Middle frontal gyrus (tissue), 1 donor: ENCODE measurements around the gene CCDC80.
A peak's percentile ranks its signal among the peaks of the same experiment; 100 is the strongest.
"Not testable (repeated sequence)": the region's sequence is repeated elsewhere in the genome, so short reads cannot be mapped to it uniquely, and the experiment has no call there.

ENCODE experiments used
- DNase-seq: peaks from one replicate; pipeline ENCODE4 v3.0.0-alpha.2; 2015; ENCODE audit warnings: low spot score; ENCODE audit errors: extremely low spot score

Gene CCDC80

DNA sequence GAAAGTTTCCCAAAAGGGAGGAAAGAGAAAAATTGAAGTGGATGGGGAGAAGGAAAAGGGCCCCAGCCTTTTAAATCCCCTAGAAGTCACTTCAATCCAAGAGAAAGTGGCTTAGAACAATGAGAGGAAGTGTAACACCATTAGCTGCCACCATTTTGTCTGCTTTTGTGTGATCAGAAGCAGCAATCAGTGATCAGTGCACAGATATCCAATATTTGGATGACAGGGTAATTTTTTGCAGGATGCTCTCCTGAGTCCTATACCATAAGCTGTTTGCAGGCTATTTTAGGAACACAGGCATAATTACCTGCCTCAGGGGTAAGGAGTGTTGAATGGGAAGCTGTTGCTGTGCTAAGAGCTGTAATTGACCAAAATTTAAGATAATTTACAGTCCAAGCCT, 47.7 kb downstream of the CCDC80 start:
- DNase-seq = no peak

DNA sequence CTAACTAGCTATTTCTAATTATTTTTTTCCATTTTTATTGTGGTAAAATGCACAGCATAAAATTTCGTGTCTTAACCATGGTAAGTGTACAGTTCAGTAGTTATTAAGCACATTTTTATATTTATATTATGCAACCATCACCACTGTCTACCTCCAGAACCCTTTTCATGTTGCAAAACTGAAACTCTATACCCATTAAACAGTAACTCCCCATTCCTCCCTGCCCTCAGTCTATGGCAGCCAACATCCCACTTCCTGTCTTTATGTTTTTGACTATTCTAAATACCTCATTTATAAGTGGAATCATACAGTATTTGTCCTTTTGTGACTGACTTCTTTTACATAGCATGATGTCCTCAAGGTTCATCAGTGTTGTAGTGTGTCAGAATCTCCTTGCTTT, 53.6 kb downstream of the CCDC80 start:
- no peak for DNase-seq

DNA sequence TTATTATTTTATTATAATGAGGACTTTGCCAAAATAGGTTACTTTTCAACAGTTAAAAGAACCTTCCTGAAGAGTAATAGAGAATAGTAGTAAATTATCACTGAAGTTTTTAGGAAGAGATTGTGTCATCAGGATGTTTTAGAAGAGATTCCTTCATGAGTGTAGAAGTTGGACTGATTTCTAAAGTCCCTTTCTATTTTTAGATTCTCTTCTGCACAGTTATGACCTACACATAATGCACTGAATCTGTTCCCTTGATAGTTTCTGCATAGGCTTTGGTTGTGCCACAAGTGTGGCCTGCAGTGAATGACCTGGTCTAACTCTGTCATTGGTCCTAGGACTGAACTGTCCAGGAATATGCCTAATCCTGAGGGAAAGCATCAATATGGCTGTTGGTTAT, 55.2 kb downstream of the CCDC80 start:
- no peak for DNase-seq

DNA sequence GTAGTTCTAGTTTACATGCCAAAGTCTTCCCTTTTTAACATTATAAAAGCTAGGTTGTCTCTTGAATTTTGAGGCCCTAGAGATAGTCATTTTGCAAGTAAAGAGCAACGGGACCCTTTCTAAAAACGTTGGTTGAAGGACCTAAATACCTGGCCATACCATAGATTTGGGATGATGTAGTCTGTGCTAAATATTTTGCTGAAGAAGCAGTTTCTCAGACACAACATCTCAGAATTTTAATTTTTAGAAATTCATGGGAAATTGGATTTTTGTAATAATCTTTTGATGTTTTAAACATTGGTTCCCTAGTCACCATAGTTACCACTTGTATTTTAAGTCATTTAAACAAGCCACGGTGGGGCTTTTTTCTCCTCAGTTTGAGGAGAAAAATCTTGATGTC, 57.8 kb downstream of the CCDC80 start:
- DNase-seq = no peak

DNA sequence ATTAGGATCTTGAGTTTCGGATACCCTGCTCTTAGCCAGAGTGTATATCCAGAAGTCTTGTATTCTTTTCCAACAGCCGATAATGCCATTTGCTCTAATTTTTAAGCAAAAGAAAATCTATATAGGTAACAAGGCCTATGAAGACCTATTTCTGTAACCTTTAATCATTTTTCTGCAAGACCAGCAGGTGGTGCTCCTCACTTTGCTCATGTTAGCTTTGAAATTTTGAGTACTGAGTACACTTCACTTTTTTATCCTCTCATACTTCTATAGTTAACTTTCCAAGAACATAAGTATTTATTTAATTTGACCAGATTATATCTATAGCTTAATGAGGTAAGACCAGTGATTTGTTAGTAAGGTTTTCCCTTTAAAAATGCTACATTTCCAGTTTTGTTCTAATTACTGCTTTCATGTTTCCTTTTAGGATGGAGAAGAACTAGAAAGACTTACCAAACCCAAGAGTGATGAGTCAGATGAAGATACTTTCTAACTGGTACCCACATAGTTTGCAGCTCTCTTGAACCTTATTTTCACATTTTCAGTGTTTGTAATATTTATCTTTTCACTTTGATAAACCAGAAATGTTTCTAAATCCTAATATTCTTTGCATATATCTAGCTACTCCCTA, 58.6 kb downstream of the CCDC80 start:
- DNase-seq = no peak

DNA sequence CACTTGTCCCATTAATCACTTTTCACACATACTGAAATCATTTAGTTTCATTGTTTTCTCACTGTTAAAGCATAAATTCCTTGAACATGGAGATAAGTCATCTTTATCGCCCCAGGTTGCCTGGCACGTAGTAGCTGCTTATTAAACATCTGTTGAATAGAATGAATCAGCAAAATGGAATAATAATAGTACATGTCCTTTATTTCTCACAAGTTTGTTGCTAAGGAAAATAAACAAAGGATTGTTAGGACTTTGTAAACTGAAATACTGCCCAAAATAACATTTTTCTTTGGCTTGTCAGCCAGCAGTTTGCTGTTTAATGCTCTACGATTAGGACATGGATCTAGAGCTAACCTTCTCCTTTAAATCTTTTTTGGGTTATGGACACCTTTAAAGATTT, 61.2 kb downstream of the CCDC80 start:
- DNase-seq = no peak

DNA sequence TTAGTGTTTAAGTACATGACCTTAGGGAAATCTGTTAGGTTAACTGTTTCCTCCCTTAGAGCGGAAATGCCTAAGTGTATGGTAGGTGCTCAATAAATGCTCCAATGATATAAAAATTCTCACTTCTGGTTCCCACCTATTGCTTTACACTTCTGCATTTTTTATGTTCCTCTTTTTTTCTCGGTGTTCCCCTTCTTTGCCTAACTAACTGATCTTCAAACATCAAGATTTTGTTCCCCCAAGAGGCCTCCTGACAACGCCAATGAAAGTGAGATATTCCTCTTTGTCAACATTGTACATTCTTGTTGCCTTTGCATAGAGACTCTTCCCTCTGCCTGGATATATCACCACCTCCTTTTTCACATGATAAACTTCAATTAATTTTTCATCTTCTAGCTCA, 61.7 kb downstream of the CCDC80 start:
- DNase-seq = no peak

DNA sequence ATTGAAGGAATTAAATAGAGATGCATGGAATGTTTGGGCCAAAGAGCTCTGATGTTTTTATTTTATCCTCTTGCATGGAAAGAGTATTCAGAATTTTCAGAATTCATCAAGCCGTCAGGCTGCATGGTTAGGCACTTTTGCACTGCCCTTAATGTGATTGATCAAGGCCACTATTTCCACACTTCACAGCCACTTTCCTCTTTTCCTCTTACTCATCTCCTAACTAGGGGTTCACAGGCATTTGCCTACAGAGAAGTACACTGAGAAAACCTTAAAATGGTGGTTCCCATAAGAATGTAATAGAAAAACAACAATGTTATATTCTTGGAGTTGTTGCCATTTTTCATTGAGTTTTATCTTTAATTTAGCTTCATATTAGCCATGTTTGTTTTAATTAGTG, 68.2 kb downstream of the CCDC80 start:
- no peak for DNase-seq

DNA sequence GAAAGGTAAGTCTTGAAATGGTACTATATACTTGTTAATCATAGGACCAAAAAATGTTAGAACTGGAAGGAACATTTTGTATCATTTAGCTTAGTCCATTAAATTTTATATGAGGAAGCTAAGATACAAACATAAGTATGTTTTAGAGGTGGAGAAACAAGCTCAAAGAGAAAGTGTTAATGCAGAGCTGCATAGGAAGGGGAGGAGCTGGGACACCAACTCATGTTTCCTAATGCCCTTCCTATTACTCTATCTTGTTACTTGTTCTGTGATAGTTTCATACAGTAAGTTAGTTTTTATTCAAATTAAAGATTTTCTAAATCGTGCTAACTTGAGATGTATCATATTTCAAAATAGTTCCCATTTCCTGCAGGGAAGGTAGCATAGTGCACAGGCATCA, 71.7 kb downstream of the CCDC80 start:
- no peak for DNase-seq

DNA sequence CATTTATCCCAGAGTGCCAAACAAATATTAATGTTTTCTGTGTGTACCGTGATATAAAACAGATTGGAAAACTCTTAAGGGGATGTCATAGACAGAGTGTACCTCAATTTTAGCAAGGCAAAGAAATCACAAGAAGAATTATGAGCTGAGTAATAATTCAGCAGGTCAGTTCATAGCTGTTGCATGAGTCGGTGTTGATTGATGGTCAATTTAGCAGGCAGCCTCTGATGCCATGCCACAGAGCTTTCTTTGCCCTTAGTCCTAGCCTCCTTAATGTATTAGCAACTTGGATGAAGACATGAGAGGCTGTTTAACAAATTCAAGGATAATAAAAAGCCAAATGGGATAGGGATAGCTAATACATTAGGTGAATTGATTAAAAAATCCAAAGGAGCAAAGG, 72.3 kb downstream of the CCDC80 start:
- no peak for DNase-seq

DNA sequence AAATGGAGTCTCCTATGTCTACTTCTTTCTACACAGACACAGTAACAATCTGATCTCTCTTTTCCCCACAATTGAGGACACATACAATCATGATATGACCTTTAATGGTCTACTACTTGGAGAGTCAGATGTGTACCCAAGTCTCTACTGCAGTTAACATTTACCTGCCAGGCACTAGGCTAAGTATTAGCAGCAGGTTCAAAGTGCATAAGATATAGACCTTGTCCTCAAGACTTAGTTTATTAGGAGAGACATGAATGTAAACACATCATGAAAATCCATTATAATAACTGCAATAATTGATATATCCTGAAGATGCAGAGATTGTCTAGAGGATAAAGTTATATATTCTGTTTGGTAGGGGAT, 76.0 kb downstream of the CCDC80 start:
- DNase-seq = no peak

DNA sequence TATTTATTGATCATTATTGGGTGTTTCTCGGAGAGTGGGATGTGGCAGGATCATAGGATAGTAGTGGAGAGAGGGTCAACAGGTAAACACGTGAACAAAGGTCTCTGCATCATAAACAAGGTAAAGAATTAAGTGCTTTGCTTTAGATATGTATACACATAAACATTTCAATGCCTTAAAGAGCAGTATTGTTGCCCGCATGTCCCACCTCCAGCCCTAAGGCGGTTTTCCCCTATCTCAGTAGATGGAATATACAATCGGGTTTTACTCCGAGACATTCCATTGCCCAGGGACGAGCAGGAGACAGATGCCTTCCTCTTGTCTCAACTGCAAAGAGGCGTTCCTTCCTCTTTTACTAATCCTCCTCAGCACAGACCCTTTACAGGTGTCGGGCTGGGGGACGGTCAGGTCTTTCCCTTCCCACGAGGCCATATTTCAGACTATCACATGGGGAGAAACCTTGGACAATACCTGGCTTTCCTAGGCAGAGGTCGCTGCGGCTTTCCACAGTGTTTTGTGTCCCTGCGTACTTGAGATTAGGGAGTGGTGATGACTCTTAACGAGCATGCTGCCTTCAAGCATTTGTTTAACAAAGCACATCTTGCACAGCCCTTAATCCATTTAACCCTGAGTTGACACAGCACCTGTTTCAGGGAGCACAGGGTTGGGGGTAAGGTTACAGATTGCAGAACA, 76.5 kb downstream of the CCDC80 start:
- DNase-seq = not testable (repeated sequence)

DNA sequence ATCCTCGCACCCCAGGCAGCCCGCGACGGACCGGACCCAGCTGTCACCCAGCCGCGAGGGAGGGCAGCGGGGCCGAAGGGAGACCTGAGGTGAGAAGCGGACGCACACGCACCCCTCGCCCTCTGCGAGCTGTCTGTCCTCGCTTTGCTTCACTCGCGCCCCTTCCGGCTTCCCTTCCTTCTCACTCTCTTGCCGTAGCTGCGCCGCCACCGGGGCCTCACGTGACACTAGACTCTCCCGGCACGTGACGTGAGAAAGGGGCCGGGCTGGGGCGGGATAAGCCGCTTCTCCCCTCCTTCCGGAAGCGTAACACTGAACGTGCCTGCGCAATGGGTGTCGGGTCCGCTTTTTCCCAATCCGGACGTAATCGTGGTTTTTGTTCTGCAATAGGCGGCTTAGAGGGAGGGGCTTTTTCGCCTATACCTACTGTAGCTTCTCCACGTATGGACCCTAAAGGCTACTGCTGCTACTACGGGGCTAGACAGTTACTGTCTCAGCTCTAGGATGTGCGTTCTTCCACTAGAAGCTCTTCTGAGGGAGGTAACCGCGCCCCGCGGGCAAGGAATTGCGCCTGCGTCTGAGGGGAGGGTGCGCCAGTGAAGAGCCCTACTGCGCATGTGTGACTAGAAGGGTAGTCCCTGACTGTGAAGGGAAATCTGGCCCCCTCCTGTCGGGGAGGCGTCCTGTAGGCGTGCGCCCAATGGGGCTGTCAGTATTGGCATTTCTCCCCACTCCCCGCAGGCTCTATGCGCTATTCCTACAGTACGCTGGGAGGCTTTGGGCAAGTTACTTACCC, 79.0 kb downstream of the CCDC80 start, which contains the start of the genes ATG3 and SLC35A5:
ATG3 (minus strand) TSS at position 229 of the 796 bp plus-strand sequence. CDS start 434 bp downstream, outside the sequence.
SLC35A5 (plus strand) TSS at position 312 of the 796 bp plus-strand sequence. CDS start 1,359 bp downstream, outside the sequence.
- peak; percentile 97 for DNase-seq

DNA sequence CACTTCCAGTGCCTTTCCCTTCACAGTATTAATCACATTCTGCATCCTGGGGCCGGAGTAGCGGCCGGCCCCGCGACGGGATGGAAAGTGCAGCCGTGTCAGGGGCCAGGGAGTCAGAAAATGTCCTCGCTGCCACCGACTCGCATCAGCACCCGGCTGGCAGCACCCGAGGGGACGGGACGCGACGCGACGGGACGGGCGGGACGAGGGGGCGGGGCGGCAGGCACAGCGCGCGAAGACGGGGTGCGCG, 79.5 kb downstream of the CCDC80 start:
- no peak for DNase-seq

DNA sequence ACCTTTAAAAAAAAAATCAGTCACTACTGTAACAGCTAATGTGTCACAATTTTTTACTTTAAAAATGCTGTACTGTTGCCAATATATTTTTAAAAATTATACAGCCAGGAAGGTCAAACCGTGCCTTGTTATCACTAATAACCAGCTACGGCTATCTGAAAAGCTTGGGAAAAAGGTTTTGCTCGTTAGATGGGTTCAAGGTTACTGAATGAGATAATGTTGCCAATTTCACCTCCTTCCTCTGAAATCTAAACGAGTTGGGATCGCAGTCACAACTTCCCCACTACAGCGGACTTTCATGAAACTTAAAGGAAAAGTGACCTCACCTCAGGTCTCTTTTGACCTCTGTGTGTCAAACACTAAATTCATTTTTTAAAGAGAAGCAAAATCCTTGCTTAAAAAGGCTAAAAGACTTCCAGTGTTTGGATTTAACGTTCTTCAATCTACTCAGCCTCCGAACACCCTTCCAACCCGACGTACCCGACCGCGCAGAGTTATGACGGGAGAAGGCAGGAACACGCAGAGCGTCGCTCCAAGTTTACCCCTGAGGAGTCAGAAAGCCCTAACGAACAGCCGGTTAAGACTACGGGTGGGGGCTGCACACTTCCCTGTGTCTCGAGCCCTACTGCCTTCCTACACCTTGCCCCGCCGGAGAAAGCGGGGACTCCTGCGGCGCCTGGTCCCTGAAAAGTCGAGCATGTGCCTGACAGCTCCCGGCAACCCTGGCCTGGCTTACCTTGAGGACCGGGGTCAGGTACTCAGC, 80.0 kb downstream of the CCDC80 start:
- DNase-seq = no peak

DNA sequence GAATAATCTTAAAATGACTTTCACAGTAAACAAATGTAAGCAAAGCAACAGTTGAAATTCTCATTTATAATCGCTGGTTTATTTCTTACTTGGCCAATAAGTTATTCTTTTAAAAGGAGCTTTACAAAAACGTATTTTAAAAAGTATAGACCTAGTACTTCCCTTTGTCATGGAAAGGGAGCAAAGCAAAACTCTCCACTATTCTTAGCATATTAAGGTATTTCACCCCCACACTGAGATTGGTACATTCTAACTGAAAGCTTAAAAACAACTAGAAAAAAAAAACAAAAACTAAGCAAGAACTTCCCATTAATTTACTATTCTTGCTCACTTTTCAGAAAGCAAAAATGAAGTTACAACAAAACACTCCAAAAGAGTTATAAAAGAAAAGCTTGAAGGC, 80.6 kb downstream of the CCDC80 start:
- no peak for DNase-seq

DNA sequence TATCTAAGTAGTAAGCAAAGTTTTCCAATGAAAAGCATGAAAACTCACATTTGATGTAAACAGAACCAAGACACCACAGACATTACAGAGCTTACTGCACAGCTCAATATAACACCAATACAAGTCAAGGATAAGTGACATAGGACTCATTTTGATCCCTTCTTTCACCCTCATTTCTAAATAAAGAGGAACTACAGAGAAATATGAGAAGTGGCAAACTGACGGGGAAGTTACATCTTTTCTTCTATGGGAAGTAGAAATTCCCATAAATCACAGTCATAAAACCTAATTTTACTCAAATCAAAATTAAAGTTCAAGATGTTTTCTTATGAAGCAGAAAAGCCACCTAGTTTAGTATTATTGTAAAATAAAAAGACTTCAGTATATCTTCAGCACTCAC, 83.0 kb downstream of the CCDC80 start:
- DNase-seq = no peak

DNA sequence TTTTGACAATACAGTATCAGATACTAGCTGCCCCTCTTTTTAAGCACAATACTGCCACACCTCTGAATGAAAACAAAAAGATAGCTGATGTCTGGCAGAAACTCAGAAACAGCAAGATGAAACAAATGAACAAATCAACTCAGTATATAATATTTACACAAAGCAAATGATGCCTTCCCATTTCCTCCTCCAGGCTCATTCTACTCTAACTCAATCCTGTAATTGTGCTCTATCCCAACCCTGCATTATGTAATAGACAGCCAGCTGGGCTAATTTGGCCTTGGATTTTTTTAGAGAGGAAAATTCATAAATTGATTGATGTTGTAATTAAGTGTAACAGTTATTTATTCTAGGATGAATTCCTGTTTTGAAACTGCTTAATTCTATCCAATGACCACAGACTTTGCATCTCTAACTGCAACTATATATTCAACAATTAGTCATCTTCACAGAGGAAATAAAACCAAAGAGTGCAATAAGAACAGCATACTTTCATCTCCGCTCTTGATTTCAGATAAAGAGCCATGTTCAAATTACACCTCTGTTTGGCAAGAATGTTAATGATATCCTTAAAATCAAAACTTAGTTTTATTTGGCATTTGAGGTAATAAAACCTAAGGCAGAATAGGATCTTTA, 85.3 kb downstream of the CCDC80 start:
- no peak for DNase-seq

DNA sequence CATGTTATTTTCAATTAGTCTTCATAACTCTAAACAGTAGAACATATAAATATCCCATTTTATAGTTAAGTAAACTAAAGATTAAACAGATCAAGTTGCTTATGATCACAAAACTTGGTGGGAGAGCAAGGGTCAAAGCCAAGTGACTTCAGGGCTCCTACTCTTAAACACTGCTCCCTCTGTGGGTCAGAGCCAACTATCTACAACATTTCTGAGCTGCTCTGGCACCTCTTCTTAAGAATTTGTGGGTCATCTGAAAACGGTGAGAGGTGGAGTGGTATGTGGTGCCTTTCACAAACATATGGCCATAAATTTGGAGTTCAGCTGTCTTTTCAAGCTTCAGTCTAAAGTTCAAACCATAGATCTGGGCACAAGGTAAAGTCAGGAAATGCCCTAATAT, 90.1 kb downstream of the CCDC80 start:
- no peak for DNase-seq
